Kidney (tissue), 22 donors: ENCODE results near the gene TBC1D10B. TPM values are rescaled to one million over a fixed set of nuclear protein-coding genes. Genes with fewer than 3 reads are reported as not detected.

Source experiments
- DNase-seq, 5 donors: peaks; one replicate each; pipeline ENCODE4 v3.0.0-alpha.2; 2013 to 2020
- FAIRE-seq: peaks from 2 replicates; lab custom pipeline; 2012; peaks lifted over from hg19 to GRCh38; lab: Jason Lieb, UNC
- H3K27ac ChIP-seq, 2 donors: one replicate each; pipeline ENCODE4 v1.7.0; 2013; ENCODE audit warnings: low read depth in 2 of 2, low read length in 2 of 2, inconsistent platforms in 1 of 2
- H3K27me3 ChIP-seq: one replicate; pipeline ENCODE4 v1.7.1; 2013; ENCODE audit warnings: low read length, inconsistent platforms; ENCODE audit not compliant: control insufficient read depth, insufficient read depth
- H3K36me3 ChIP-seq, 3 donors: one replicate each; pipeline versions ENCODE4 v1.7.0 to v1.7.1; 2013; ENCODE audit warnings: low read length in 3 of 3, control low read depth in 1 of 3, inconsistent platforms in 1 of 3; ENCODE audit not compliant: insufficient read depth in 3 of 3, control insufficient read depth in 2 of 3
- H3K4me1 ChIP-seq, 3 donors: one replicate each; pipeline versions ENCODE4 v1.7.0 to v1.7.1; 2013; ENCODE audit warnings: low read length in 3 of 3, inconsistent platforms in 1 of 3, low read depth in 1 of 3; ENCODE audit not compliant: control insufficient read depth in 2 of 3, insufficient read depth in 2 of 3
- H3K4me3 ChIP-seq, 3 donors: one replicate each; pipeline versions ENCODE4 v1.7.0 to v1.8.1; 2013; ENCODE audit warnings: low read length in 3 of 3, control low read depth in 1 of 3, inconsistent platforms in 1 of 3
- H3K9ac ChIP-seq, 3 donors: one replicate each; pipeline versions ENCODE4 v1.7.0 to v1.7.1; 2013; ENCODE audit warnings: low read length in 3 of 3, control low read depth in 1 of 3, inconsistent platforms in 1 of 3
- H3K9me3 ChIP-seq, 3 donors: one replicate each; pipeline versions ENCODE4 v1.7.0 to v1.7.1; 2013; ENCODE audit warnings: low read length in 3 of 3, control low read depth in 1 of 3, inconsistent platforms in 1 of 3; ENCODE audit not compliant: control insufficient read depth in 2 of 3, insufficient read depth in 1 of 3
- intact Hi-C: fragments of 100-400 bp; cut with DNase I; formaldehyde crosslinking; loops from one replicate; pipeline ENCODE4 v1.11.1; 2022
- long read RNA-seq, 10 donors: library from polyadenylated mRNA in 1 of 10; unstranded in 1 of 10; transcript quantifications; one replicate each; pipeline ENCODE4 v2.0.0 and lab custom pipeline, GENCODE V29; 2021 to 2026
- polyA plus RNA-seq: library from polyadenylated mRNA; stranded (reverse); fragments of 350-450 nt; fragmentation: Illumina TruSeq; extraction: RNeasy Lipid Tissue Mini Kit (QIAGEN cat#74804); gene quantifications from one replicate; pipeline ENCODE4 v1.2.3, GENCODE V29; 2014; ENCODE audit warnings: low read depth, low replicate concordance; ENCODE audit not compliant: insufficient read depth
- total RNA-seq: library from RNA; stranded (reverse); fragmentation: NEBNext Ultra II Directional; extraction: Animal tissue kit (Norgen Biotek cat#: 25700); gene quantifications from one replicate; pipeline ENCODE4 v1.2.1, GENCODE V29; 2021
- TF ChIP-seq, protein P1 (sequence below): IDR thresholded peaks from 3 replicates; pipeline ENCODE4 v1.5.1; 2012; ENCODE audit warnings: mild to moderate bottlenecking, moderate library complexity, borderline replicate concordance; ENCODE audit not compliant: insufficient read depth; ENCODE audit errors: extremely low read depth
- donor health status: control.
- donor health status: control.
- donor health status: control.
- donor health status: control.
- donor health status: control.
- donor health status: DM: yes; HTN: yes; CAD: no.
- donor health status: Normal renal cell carcinoma (clear cell type).

TBC1D10B gene, protein sequence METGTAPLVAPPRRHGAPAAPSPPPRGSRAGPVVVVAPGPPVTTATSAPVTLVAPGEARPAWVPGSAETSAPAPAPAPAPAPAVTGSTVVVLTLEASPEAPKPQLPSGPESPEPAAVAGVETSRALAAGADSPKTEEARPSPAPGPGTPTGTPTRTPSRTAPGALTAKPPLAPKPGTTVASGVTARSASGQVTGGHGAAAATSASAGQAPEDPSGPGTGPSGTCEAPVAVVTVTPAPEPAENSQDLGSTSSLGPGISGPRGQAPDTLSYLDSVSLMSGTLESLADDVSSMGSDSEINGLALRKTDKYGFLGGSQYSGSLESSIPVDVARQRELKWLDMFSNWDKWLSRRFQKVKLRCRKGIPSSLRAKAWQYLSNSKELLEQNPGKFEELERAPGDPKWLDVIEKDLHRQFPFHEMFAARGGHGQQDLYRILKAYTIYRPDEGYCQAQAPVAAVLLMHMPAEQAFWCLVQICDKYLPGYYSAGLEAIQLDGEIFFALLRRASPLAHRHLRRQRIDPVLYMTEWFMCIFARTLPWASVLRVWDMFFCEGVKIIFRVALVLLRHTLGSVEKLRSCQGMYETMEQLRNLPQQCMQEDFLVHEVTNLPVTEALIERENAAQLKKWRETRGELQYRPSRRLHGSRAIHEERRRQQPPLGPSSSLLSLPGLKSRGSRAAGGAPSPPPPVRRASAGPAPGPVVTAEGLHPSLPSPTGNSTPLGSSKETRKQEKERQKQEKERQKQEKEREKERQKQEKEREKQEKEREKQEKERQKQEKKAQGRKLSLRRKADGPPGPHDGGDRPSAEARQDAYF
- total RNA-seq, result 32.7 TPM
- 30.1 TPM for polyA plus RNA-seq
- long read RNA-seq, donor 1, transcript TBC1D10B-201 (9 exons, 3,350 nt), result major isoform, 5 of 14 reads
- long read RNA-seq, donor 1, partial matches to known transcripts, result 9 of 14 reads
- long read RNA-seq, donor 1, other reads (novel, unspliced or antisense), result 0 of 14 reads
- long read RNA-seq, donor 2, partial matches to known transcripts, result 8 of 11 reads
- long read RNA-seq, donor 2, other reads (novel, unspliced or antisense), result 0 of 11 reads
- long read RNA-seq, donor 3, partial matches to known transcripts, result 0 of 4 reads
- long read RNA-seq, donor 3, other reads (novel, unspliced or antisense), result 0 of 4 reads
- long read RNA-seq, donor 4, partial matches to known transcripts, result 0 of 5 reads
- long read RNA-seq, donor 4, other reads (novel, unspliced or antisense), result 0 of 5 reads
- long read RNA-seq, donor 5, partial matches to known transcripts, result 0 of 1 reads
- long read RNA-seq, donor 5, other reads (novel, unspliced or antisense), result 0 of 1 reads
- long read RNA-seq, donor 6, partial matches to known transcripts, result 0 of 4 reads
- long read RNA-seq, donor 6, other reads (novel, unspliced or antisense), result 0 of 4 reads
- long read RNA-seq, donor 7, transcript TBC1D10B-201 (9 exons, 3,350 nt), result major isoform, 23 of 40 reads
- long read RNA-seq, donor 7, partial matches to known transcripts, result 3 of 40 reads
- long read RNA-seq, donor 7, other reads (novel, unspliced or antisense), result 13 of 40 reads
- long read RNA-seq, donor 8, partial matches to known transcripts, result 0 of 3 reads
- long read RNA-seq, donor 8, other reads (novel, unspliced or antisense), result 0 of 3 reads
- long read RNA-seq, donor 9, partial matches to known transcripts, result 0 of 1 reads
- long read RNA-seq, donor 9, other reads (novel, unspliced or antisense), result 0 of 1 reads
- long read RNA-seq, donor 10, transcript TBC1D10B-201 (9 exons, 3,350 nt), result major isoform, 5 of 6 reads
- long read RNA-seq, donor 10, partial matches to known transcripts, result 0 of 6 reads
- long read RNA-seq, donor 10, other reads (novel, unspliced or antisense), result 0 of 6 reads

DNA sequence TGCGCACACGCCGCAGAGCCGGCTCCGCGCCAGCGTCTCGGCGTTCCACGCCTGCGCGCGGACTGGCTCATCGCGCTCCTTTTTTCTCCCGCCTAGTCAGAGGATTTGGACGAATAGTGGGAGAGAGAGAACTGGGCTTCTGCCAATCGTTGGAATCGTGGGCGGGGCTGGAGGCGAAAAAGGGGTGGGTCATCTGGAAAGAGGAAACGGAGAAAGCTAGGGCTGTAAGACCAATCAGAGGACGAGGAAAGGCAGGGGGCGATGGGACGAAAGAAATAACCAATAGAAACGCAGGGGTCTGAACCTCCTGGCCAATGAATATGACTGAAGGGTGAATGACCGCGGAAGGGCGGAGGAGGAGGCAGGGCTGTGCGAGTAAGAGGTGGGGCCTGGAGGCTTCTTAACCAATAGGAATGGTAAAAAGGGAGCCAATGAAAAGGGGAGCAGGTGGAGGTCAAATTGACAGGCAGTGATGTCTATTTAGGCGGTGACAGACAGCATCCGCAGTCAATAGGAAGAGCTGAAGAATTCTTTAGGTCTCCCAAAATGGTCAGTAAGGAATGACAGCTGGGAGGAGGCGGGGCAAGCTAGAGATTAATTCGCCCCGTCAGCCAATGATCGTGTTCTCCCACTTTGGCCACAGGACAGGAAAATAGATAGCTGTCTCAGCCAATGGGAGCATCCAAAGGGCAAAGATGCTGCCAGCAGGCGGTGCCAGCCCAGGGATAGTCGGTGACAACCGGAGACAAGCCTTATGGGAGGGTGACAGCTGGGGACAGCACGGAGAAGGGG lies at the start of gene TBC1D10B:
Gene TBC1D10B, minus strand, starts transcription at position 39 of the 792 bp plus-strand sequence. CDS start 311 bp downstream, outside the sequence.
- Histone ChIP-seq H3K4me3 (peak within 1 kb of the TSS; percentile 61 to 89 (median 80)), H3K4me1 (peaks cover 0 to 20% (median 4%) of the 10 kb centered on the region in 3 donors), H3K27ac (peak within 1 kb of the TSS; percentile 54 to 89), H3K27me3 (no peaks in the 10 kb centered on the region), H3K9ac (peak within 1 kb of the TSS; percentile 53 to 84 (median 65)), H3K36me3 (peaks cover 0 to under 1% (median 0%) of the 10 kb centered on the region in 3 donors), H3K9me3 (no peaks in the 10 kb centered on the region)
- intact Hi-C loops, result no loop called here
- FAIRE-seq (peak; percentile 99), DNase-seq (peak; percentile 98 to 100 (median 100))
- TF ChIP-seq, protein P1, sequence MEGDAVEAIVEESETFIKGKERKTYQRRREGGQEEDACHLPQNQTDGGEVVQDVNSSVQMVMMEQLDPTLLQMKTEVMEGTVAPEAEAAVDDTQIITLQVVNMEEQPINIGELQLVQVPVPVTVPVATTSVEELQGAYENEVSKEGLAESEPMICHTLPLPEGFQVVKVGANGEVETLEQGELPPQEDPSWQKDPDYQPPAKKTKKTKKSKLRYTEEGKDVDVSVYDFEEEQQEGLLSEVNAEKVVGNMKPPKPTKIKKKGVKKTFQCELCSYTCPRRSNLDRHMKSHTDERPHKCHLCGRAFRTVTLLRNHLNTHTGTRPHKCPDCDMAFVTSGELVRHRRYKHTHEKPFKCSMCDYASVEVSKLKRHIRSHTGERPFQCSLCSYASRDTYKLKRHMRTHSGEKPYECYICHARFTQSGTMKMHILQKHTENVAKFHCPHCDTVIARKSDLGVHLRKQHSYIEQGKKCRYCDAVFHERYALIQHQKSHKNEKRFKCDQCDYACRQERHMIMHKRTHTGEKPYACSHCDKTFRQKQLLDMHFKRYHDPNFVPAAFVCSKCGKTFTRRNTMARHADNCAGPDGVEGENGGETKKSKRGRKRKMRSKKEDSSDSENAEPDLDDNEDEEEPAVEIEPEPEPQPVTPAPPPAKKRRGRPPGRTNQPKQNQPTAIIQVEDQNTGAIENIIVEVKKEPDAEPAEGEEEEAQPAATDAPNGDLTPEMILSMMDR, result peak; percentile 33

DNA sequence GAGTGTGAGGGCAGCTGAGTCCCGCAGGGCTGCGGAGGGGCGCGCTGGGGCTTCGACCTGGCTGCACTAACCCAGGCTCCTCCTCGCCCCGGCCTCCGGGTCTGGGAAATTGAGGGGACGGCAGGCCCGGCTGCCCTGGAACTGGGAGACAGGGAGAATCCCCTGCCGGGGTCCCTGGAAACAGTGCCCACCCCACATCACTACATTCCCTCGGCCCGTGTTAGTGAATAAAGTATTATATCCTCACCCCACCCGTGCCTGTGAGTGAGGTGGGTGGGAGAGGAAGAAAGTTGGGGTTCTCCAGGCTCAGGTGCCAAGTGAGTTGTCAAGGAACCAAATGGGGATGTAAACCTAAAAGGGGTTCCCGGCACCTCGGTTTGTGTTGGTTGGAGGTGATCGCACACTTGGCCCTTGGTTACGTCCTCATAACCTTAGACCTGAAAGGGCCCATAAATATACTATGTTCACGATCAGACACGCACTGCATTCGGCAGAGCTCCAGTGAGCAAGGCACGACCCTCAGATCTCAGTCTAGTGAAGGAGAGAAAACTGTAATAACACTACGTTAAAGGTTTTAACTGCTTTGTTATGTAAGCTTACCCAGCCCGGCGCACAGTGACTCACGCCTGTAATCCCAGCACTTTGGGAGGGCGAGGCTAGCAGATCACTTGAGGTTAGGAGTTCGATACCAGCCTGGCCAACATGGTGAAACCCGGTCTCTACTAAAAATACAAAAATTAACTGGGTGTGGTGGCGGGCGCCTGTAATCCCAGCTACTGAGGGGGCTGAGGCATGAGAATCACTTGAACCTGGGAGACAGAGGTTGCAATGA lies 48.3 kb upstream of the TBC1D10B start:
- no peaks in the 10 kb centered on the region for H3K27me3 ChIP-seq
- H3K9ac ChIP-seq, result peak overlapping the region in 1 of 3 donors; percentile 51
- DNase-seq, result no peak
- FAIRE-seq, result no peak
- peaks cover 0 to 5% (median 2%) of the 10 kb centered on the region in 3 donors for H3K4me1 ChIP-seq
- no peaks in the 10 kb centered on the region for H3K9me3 ChIP-seq
- TF ChIP-seq, protein P1, result no peak
- peak overlapping the region; percentile 78 to 86 for H3K27ac ChIP-seq
- peak overlapping the region in 1 of 3 donors; percentile 69 for H3K4me3 ChIP-seq
- intact Hi-C loops, result no loop called here
- peaks cover under 1 to 4% (median 4%) of the 10 kb centered on the region in 3 donors for H3K36me3 ChIP-seq
